H1 (cell line): ENCODE data around the gene ZDHHC8.

ENCODE experiments used
- CTCF ChIP-seq, 3 experiments: IDR thresholded peaks; 1 replicate in 2 of 3; 2 replicates in 1 of 3; pipeline versions ENCODE4 v1.5.1 to v1.6.1; 2011; ENCODE audit warnings: low read length in 3 of 3, mild to moderate bottlenecking in 3 of 3, inconsistent platforms in 2 of 3, low read depth in 1 of 3, moderate library complexity in 1 of 3; ENCODE audit not compliant: insufficient read depth in 1 of 3; ENCODE audit errors: control extremely low read depth in 1 of 3
- RNF2 ChIP-seq: fragments of 200-900, 300-1000 bp; sonication (generic); IDR thresholded peaks from 2 replicates; pipeline ENCODE4 v1.7.1; 2016; ENCODE audit warnings: borderline replicate concordance, low read depth, mild to moderate bottlenecking, antibody characterized with exemption, low read length; ENCODE audit not compliant: poor library complexity, severe bottlenecking; ENCODE audit errors: missing control alignments
- SIRT6 ChIP-seq: IDR thresholded peaks from one replicate; pipeline ENCODE4 v1.7.1; 2012; ENCODE audit warnings: low read length, inconsistent platforms
- SIX5 ChIP-seq: IDR thresholded peaks from 2 replicates; pipeline ENCODE4 v1.6.1; 2011; ENCODE audit warnings: mild to moderate bottlenecking, low read depth, low read length

GRCh38 chr22:20191000-20191515 is 59.5 kb downstream of the ZDHHC8 start:
- TF ChIP-seq SIX5 (no peak), SIRT6 (no peak), RNF2 (no peak), CTCF (IDR thresholded peaks at IDR 0.05; ENCODE audit: control extremely low read depth in 1 of 3, insufficient read depth in 1 of 3, low read depth in 1 of 3, low read length in 3 of 3) (no peak)
